ENCODE data around the gene KIF1A.
"Not testable (repeated sequence)": the region's sequence is repeated elsewhere in the genome, so short reads cannot be mapped to it uniquely, and the experiment has no call there.

The KIF1A gene

DNA sequence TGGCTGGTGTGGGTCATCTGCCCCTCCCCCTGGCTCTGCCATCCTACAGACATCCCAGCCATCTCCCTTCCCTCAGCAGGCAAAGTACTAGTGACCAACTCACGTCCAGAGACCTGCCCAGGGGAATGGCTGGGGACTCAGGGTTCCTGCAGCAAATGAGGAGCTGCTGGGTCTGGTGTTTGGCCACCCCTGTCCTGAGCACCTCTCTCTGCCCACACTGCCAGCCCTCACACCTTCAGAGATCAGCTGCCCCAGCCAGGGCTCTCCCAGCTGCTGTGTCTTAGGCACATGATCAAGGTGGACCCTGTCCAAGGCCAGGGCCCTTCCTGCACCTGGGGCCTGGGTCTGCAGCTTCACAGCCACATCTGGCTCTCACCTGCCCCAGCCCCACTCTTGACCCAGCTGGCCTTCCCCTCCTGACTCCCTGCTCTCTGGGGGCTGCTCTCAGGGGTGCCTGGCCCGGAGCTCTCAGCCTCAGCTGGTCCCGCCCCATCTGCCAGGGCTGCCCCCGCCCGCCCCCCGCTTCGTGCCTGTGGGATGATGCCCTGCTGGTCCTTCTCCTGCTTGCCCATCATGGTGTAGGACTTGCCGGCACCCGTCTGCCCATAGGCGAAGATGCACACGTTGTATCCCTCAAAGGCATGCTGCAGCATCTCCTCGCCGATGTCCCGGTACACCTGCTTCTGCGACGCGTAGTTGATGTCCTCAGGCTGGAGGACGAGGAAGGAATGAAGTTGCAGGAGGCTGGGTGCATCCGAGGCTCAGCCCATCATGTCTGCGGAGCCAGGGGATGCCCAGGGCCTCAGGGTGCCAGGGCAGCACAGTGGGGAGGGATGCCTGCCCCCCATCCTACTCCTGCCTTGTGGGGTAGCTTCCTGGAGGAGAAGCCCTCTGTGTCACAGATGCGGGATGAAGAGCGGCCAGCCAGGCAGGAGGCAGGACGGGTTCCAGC is 32.2 kb downstream of the KIF1A start:
- DNase-seq (ENCODE audit: low spot score), result no peak

DNA sequence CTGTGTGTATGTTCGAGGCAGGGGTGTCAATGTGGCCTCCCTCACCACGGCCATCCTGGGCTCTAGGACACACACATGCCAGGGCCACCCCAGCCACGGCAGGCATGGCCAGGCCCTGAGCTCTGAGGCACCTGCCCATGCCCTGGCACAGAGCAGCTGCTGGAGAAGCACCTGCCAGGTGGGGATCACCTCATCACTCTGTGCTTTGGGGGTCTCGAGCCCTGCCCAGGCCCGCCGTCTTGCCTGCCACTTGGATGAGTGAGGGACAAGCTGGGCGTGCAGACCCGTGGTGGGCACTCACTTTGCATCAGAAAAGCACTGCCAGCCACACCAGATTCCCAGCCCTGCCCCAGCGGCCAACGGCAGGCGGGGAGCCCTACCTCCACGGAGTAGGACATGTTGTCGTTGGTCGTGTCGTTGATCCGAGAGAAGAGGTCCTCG is 33.1 kb downstream of the KIF1A start:
- no peak for DNase-seq (ENCODE audit: low spot score)

DNA sequence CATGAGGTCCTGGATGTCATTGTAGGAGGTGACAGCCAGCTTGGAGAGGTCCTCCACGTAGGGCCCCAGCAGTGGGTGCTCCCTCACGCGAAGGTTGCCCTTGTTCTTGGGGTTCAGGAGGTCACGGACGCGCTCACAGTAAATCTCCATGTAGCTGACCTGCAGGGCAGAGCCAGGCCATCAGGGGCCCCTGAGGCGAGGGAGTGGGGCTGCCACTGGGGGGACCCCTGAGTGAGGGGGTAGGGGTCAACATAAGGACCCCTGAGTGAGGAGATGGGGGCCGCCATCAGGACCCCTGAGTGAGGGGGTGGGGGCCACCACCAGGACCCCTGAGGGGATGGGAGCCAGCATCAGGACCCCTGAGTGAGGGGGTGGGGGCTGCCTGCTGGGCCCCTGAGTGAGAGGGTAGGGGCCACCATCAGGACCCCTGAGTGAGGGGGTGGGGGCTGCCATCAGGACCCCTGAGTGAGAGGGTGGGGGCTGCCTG is 33.6 kb downstream of the KIF1A start:
- no peak for DNase-seq (ENCODE audit: low spot score)

DNA sequence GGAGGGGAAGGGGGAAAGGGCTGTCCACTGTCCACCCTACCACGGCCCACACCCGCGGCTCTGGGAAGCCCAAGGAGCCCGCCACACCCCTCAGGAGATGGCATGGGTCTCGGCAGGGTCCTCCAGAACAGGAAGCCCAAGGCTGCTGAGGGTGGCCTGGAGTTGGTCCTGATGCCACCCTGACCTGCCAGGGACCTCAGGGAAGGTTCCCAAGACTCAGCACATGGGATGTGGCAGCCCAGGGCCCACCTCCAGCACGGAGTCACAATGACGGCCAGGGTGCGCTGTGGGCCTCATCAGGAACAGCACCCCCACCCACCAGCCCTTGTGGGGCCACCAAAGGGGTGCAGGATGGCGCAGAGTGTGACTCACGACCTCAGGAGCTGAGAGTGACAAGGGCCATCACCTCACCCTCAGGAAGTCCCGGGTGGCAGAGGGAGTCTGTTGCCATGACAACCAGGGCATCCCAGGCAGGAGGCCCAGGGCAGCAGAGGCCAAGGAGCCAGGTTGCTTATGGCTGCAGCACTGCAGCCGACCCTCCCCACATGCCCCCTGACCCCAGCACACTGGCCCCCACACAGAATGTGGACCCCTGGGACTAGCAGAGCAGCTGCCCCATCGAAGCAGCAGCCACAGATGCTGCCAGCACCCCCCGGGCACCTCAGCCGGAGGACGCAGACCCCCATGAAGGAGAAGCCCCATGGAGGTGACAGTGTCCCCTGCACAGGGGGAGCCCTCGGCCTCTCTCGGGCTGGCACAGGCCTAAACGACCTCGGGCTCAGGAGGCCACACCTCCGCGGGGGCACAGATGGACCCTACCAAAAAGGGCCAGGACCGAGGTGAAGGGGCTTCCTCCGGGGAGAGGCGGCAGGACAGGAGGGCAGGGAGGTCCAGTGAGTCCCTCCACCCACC is 34.3 kb downstream of the KIF1A start:
- DNase-seq (ENCODE audit: low spot score), result no peak

DNA sequence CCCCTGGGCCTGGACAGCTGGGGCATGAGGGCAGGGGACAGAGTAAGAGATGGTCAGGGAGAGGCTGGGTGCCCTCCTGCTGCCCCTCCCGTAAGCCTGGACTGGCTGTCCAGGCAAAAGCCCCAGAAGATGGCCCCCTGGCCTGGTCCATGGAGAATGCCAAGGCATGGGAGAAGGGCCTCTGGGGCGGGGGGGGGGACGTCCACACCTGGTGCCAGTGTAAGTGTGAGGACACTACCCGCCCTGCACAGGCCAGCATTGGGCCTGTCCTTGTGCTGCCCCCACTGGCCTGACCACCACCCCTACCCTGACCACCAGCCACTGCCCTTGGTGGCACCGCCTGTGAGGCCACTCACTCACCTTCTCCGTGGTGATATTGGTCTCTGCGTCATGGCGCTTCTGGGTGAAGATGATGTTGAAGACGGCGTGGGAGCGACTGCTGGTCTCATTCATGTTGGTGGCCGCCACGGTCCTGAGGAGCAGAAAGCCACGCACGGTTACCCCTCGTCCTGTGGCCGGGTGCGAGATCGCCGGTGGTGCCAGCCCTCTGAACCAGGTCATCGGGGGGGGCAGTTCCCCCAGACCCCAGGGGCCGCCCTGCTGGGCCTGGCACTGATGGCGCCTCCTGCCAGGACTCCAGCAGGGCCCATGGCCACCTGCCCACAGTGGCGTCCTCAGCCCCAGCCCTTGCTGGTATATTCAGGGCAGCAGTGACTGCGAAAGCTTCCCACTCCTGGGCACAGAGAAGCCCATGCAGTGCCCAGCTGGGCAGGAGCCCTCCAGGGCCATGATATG is 35.2 kb downstream of the KIF1A start:
- no peak for DNase-seq (ENCODE audit: low spot score)

DNA sequence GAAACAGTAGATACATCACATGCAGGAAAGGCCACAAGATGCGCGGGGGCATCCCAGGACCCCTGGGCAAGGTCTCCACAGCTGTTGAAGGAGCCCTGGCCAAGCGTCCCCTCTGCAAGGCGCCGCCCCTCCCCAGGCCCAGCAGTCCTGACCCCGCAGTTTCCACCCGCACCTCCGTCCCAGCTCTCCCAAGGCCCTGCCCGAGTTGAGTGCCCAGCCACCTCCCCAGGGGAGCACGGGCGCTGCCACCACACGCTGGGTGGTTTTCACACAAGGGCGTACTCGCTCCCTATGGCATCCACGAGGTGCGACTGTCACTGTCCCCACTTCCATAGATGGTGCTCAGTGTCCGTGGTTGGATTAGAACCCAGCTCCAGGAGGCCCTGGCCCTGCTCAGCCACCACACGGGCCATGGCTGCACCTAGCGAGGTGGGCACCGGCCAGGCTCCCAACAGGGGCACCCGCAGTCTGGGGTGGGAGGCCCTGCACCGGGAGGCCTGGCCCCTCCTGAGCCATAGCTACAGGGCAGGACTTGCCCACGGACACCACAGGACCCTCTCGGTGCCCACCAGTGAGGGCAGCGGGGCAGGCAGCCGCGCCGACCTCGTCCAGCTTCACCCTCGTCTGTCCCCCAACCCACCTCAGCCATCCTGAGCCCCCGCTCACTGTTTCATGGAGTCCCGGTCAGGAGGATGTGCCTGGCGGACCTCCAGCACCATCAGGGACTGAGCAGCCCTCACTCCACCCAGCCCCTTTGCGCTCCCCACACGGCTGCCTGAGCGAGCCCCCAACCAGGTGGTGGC is 36.0 kb downstream of the KIF1A start:
- no peak for DNase-seq (ENCODE audit: low spot score)

DNA sequence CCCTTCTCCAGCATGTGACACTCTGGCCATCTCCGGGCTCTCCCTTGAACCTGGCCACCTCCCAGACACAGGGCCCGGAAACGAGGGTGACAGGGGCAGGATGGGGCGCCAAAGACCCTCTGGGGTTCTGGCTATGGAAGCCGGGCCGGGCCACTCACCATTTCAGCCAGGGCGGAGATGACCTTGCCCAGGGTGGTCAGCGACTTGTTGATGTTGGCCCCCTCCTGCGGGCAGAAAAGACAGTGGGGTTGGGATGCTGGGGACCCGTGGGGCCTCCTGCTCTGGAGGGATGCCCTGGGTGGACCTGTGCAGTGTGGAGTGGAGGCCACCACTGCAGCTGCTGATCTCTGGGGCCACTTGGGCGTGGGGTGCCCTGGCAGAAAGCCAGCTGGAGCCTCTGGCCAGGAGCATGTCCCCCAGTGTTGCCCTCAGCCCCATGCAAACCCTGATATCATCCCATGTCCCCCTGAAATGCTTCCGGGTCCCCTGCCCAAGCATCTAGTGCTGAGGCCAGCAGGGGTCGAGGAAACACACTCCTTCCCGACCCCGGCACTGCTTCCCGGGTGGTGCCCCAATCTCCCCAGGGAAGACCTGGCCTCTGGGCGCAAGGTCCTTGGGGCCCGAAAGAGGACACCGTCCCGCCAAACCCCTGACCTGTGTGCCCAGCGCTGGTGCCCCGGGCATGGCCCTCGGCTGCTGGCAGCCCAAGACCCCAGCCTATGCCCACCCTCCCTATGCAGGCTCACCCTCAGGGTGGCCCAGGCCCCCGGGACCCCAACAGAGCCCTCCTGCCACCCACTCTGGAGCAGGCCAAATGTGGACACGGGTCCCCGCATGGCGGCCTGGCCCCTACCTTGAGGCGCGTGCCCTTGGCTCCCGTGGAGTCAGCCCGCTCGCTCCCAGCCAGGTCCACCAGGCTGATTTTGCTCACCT is 36.9 kb downstream of the KIF1A start:
- DNase-seq (ENCODE audit: low spot score), result no peak

DNA sequence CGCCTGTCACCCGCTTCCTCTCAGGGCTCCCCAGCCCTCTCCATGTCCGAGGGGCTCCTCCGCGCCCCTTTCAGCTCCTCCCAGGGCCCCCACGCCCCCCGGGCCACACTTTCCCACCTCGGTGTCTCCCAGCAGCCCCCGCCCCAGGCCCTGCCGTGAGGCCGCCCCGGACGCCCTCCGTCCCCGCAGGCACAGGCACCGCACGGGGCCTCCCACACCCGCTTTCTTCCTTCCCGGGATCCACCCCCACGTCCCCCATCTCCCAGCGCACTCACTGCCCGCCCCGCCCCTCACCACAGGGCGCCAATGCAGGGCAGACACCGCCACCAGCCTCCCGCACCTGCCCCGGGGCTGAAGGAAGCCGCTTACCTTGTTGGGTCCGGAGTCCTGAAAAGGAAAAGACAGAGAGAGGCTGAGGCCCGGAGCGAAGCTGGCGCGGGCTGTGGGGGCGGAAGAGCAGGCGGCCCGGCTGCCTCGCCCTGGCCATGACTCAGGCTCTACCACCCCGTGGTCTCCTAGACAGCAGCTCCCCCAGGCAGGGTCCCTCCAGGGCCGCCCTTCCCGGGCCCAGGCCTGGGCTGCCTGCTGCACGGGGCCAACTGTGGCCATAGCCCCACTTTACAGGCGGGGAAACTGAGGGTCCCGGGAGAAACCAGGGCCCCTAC is 37.7 kb downstream of the KIF1A start:
- DNase-seq (ENCODE audit: low spot score), result no peak

DNA sequence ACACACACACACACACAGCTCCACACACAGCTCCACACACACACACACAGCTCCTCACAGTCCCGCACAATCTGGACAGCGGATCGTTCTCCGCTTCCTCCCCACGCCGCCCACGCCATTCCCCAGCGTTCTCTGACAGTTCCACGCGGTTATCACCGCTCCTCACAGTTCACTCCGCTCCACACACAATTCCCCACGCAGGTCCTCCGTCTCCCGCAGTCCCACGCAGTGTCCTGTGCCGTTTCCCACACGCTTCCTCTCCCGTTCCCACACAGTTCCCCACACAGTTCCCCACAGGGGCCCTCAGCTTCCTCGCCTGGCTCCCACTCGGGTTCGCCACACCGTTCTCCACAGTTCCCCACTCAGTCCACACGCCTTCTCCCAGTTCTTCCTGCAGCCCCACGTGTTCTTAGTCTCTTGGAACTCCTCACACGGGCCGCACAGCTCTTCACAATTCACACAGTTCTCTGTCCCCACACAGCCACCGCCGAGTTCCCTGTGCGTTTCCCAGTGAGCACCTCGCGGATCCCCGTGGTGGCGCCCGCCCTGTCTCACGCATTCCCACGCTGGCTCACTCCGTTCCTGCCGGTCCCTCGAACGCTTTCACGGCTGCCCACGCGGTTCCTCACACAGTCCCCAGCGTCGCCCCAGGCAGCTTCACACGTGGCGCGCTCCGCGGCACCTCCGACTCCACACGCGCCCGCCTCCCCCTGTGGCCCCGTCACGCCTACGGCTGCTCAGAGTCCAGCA is 38.4 kb downstream of the KIF1A start:
- no peak for DNase-seq (ENCODE audit: low spot score)

DNA sequence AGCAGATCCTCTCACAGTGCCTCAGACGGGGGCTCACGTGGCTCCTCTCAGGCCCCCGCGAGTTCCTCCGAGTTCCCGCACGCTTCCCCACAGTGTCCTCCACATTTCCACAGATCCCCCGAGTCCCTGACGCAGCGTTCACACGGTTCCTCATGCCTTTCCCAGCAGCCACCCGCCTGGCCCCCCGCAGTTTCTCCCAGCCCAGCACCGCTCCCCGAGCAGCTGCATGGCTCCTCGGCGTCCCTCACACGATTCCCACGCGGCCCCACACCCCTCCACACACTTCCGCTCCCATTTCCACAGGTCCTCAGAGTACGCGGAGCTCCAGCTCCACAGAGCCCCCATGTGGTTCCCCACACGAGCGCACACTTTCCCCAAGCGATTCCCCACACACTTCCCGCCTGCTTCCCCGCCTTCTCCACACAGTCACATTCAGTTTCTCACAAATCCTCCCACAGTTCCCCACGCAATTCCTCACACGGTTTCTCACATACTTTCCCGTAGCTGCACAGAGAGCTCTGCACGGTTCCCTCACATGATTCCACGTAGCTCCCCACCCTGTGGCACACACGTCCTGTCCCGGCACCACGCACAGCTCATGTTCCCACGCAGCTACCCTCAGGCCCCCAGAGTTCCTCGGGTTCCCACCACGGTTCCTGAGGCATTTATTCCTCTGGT is 39.9 kb downstream of the KIF1A start:
- no peak for DNase-seq (ENCODE audit: low spot score)

DNA sequence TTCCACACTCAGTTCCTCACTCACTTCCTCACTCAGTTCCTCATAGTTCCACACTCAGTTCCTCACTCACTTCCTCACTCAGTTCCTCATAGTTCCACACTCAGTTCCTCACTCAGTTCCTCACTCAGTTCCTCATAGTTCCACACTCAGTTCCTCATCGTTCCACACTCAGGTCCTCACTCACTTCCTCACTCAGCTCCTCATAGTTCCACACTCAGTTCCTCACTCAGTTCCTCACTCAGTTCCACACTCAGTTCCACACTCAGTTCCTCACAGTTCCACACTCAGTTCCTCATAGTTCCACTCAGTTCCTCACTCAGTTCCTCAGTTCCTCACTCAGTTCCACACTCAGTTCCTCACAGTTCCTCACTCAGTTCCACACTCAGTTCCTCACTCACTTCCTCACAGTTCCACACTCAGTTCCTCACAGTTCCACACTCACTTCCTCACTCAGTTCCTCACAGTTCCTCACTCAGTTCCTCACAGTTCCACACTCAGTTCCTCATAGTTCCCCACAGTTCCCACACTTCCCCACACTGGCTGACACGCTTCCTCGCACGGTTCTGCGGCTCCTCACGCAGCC is 40.7 kb downstream of the KIF1A start:
- DNase-seq (ENCODE audit: low spot score), result not testable (repeated sequence)

DNA sequence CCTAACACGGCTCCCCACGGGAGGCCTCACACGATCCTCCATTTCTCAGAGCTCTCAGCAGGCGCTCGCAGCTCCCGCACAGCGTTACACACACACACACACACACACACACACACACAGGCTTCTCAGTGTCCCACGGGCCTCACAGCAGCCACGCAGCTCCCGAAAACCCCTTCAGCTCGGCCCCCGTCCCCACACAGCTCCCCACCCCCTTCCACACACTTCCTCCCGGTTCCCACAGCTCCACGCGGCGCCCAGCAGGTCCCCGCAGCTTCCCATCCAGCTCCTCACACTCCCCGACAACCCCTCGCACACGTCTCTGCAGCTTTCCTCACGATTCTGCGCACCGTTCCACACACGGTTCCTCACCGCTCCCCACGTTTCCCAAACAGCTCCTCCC is 41.6 kb downstream of the KIF1A start:
- DNase-seq (ENCODE audit: low spot score), result no peak

DNA sequence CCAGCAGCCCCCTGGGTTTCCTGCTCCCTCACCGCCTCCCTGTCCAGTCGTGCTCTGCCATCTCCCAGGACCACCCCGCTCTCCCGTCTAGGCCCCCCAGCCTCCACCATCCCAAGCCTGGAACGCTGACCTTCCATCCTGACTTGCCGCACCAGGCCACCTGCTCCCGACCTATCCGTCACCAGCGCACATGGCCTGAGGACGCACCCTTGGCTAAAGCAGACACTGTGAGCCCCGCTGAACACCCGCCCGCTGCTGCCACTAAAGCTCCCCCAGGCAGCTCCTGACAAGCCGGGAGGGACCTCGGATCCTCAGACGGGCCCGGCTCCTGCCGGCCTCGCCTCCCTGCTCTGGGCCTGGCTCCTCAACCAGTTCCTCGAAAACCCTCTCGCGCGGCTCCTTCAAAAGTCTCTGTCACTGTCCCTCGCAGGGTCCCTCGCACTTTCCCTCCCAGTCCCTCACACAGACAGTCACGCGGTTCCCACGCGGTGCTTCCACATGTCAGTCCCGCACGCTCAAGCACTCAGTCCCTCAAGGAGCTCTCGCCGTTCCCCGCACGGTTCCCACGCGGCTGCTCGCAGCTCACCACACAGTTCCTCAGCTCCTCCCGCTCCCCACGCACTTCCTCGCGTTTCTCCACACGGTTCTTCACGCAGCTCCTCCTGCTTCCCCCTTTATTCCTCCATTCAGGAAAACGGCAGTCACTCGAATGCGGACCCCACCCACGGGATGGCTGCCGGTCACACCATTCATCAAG is 42.4 kb downstream of the KIF1A start:
- DNase-seq (ENCODE audit: low spot score), result no peak

DNA sequence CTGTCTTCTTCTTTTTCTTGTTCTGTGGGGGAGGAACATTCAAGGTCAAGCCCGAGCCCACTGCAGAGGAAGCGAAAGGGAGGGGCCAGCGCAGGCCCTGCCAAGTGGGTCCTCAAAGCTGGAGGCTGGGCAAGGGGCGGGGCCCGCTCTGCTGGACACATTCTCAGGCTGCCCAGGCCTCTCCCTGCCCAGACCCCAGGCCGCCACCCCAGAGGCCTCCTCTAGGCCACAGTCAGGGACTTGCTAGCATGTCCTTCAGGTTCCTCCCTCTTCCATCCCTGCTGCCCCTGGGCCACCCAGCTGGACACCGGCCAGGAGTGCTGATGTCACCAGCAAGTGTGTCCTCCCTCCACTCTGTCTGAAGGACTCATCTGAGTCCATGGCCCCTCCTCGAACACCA is 44.1 kb downstream of the KIF1A start:
- DNase-seq (ENCODE audit: low spot score), result no peak

DNA sequence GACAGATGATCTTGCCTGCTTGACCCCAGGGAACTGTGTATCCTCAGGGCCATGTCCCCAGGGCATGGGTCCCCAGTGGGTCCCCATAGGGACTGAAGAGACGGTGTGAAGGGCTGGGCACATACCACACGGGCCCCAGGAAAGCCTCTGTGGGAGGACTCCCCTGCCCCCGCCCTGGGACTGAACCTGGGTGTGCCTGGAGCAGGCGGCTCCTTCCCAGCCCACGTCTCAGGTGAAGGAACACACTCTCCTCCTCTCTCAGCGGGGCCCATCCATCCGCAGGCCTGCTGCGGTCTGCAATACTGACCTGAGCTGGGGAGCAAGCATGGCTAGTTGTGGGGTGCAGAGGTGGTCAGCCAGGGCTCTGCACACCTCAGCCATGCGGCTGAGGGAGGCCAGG is 45.2 kb downstream of the KIF1A start:
- DNase-seq (ENCODE audit: low spot score), result no peak

DNA sequence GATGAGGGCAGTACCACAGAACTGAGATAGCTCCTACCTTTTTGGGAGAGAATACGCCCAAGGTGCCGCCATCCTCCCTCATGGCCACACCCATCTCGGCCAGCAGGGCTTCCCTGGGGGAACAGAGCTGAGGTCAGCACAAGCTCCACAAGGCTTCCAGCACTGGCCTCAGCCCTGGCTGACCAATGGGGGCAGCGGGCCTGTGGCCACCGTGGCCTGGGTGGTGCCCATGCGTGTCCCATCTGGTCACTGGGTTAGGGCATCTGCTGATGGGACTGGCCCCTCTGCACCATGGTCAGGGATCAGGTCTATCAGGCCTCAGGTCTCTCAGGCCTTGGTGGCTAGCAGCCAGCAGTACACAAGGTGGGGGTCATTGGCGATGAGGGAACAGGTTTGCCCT is 50.9 kb downstream of the KIF1A start:
- DNase-seq (ENCODE audit: low spot score), result no peak

DNA sequence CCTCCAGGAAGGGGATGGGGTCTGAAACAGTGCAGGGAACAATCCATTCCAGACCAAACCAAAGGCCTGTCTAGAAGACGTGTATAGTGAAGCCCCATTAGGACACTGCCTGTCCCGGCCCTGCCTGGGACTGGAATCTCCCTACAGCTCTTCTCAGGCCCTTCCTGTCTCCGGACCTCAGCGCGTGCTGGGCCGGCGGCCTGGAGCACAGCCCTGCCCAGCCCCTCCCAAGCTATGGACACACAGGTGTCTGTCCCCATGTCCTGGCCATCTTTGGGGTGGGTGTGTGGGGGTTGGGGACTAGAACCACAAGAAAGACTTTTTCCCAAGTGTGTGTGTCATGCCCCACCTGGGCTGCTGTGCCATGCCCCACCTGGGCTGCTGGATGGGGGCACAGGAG is 51.8 kb downstream of the KIF1A start:
- no peak for DNase-seq (ENCODE audit: low spot score)

Data from hematopoietic multipotent progenitor cell treated with erythropoietin and hydrocortisone succinate and interleukin-3 and kit ligand, for 17 days (in vitro differentiated cells).